ENCODE data around the gene GDNF.
"Not testable (repeated sequence)": the region's sequence is repeated elsewhere in the genome, so short reads cannot be mapped to it uniquely, and the experiment has no call there.

The GDNF gene

GRCh38 chr5:37815913-37816312 lies 23.9 kb downstream of the GDNF start:
- DNase-seq = no peak

- no peak for DNase-seq
Measured at GRCh38 chr5:37814699-37815098, 25.1 kb downstream of the GDNF start.

GRCh38 chr5:37812365-37812764 lies 27.5 kb downstream of the GDNF start:
- DNase-seq = no peak

- no peak for DNase-seq
Measured at GRCh38 chr5:37811866-37812265, 28.0 kb downstream of the GDNF start.

- DNase-seq = no peak
Measured at GRCh38 chr5:37810311-37810710, 29.5 kb downstream of the GDNF start.

GRCh38 chr5:37808945-37809344 lies 30.9 kb downstream of the GDNF start:
- no peak for DNase-seq

GRCh38 chr5:37807621-37808301 lies 32.1 kb downstream of the GDNF start:
- DNase-seq = no peak

GRCh38 chr5:37807015-37807414 lies 32.8 kb downstream of the GDNF start:
- DNase-seq = no peak

GRCh38 chr5:37806476-37806875 lies 33.4 kb downstream of the GDNF start:
- no peak for DNase-seq

- no peak for DNase-seq
Measured at GRCh38 chr5:37806016-37806415, 33.8 kb downstream of the GDNF start.

- DNase-seq = no peak
Measured at GRCh38 chr5:37804401-37804800, 35.4 kb downstream of the GDNF start.

- DNase-seq = no peak
Measured at GRCh38 chr5:37803487-37803886, 36.4 kb downstream of the GDNF start.

GRCh38 chr5:37801521-37801920 lies 38.3 kb downstream of the GDNF start:
- no peak for DNase-seq

- no peak for DNase-seq
Measured at GRCh38 chr5:37799865-37800421, 39.9 kb downstream of the GDNF start.

- not testable (repeated sequence) for DNase-seq
Measured at GRCh38 chr5:37796435-37796834, 43.4 kb downstream of the GDNF start.

GRCh38 chr5:37795292-37795691 lies 44.5 kb downstream of the GDNF start:
- not testable (repeated sequence) for DNase-seq

- DNase-seq = no peak
Measured at GRCh38 chr5:37792975-37793631, 46.7 kb downstream of the GDNF start.

- DNase-seq = no peak
Measured at GRCh38 chr5:37791321-37791720, 48.5 kb downstream of the GDNF start.

- DNase-seq = no peak
Measured at GRCh38 chr5:37789991-37790390, 49.9 kb downstream of the GDNF start.

- DNase-seq = no peak
Measured at GRCh38 chr5:37787742-37788141, 52.1 kb downstream of the GDNF start.

- DNase-seq = no peak
Measured at GRCh38 chr5:37786862-37787519, 52.9 kb downstream of the GDNF start.

- DNase-seq = no peak
Measured at GRCh38 chr5:37786416-37786815, 53.4 kb downstream of the GDNF start.

- not testable (repeated sequence) for DNase-seq
Measured at GRCh38 chr5:37781409-37781808, 58.4 kb downstream of the GDNF start.

All from NCI-H748 treated with DMSO at 0.1 percent for 48 hours (cell line).